Activated naive CD8-positive, alpha-beta T cell treated with anti-CD3 and anti-CD28 coated beads for 36 hours (primary cell): ENCODE measurements around the gene TCEAL6. TPM values are rescaled to one million over a fixed set of nuclear protein-coding genes. Genes with fewer than 3 reads are reported as not detected.
"Not testable (repeated sequence)": the region's sequence is repeated elsewhere in the genome, so short reads cannot be mapped to it uniquely, and the experiment has no call there.

ENCODE experiments used
- DNase-seq: peaks from one replicate; pipeline ENCODE4 v3.0.0; 2021
- H3K27ac Mint-ChIP-seq: one replicate; pipeline ENCODE4 v1.8.0; 2022; ENCODE audit warnings: mild to moderate bottlenecking, moderate library complexity, mixed read lengths
- H3K27me3 Mint-ChIP-seq: one replicate; pipeline ENCODE4 v1.8.0; 2022; ENCODE audit warnings: mild to moderate bottlenecking, mixed read lengths
- H3K36me3 Mint-ChIP-seq: one replicate; pipeline ENCODE4 v1.8.0; 2021; ENCODE audit warnings: mild to moderate bottlenecking, mixed read lengths
- H3K4me1 Mint-ChIP-seq: one replicate; pipeline ENCODE4 v1.8.0; 2021; ENCODE audit warnings: mixed read lengths
- H3K4me3 Mint-ChIP-seq: one replicate; pipeline ENCODE4 v1.8.0; 2022; ENCODE audit warnings: mild to moderate bottlenecking, moderate library complexity, mixed read lengths
- H3K9me3 Mint-ChIP-seq: one replicate; pipeline ENCODE4 v1.8.0; 2022; ENCODE audit warnings: mixed read lengths
- total RNA-seq, 2 experiments: library from RNA; stranded (reverse); gene quantifications; one replicate each; pipeline ENCODE4 v1.2.3, GENCODE V29; 2021

The TCEAL6 gene
- total RNA-seq, result not detected

DNA sequence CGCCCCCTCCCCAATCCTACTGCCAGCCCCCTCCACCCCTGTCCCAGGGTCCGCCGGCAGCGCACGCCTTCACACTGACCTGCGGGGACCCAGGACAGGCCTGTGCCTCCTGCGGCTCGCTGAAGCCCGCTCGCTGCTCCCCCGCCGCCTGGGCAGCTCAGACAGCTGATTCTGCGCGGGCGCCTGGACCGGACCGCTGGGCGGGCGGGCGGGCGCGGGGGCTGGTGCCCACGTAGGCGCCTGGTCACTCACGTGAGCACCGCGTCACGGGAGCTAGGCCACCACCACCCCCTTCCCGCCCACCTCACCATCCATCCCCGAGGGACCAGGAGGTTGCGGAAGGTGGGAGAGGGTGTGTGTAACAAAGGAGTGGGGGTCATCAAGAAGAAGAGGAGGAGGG is at the start of gene TCEAL6:
TSS of gene TCEAL6 (minus strand) at position 208 of the 400 bp plus-strand sequence.
- H3K9me3 Mint-ChIP-seq, DNase-seq, H3K27ac Mint-ChIP-seq, H3K4me3 Mint-ChIP-seq, H3K4me1 Mint-ChIP-seq, H3K36me3 Mint-ChIP-seq: not testable (repeated sequence)
- peaks cover 20% of the 10 kb centered on the region for H3K27me3 Mint-ChIP-seq

GRCh38 chrX:102185967-102186720 is 43.9 kb upstream of the TCEAL6 start:
- H3K4me1 Mint-ChIP-seq, result no peaks in the 10 kb centered on the region
- no peak for DNase-seq
- no peaks in the 10 kb centered on the region for H3K36me3 Mint-ChIP-seq
- H3K27ac Mint-ChIP-seq, result no peak overlapping the region
- H3K4me3 Mint-ChIP-seq, result no peak overlapping the region
- H3K27me3 Mint-ChIP-seq, result no peaks in the 10 kb centered on the region
- peaks cover 5% of the 10 kb centered on the region for H3K9me3 Mint-ChIP-seq

DNA sequence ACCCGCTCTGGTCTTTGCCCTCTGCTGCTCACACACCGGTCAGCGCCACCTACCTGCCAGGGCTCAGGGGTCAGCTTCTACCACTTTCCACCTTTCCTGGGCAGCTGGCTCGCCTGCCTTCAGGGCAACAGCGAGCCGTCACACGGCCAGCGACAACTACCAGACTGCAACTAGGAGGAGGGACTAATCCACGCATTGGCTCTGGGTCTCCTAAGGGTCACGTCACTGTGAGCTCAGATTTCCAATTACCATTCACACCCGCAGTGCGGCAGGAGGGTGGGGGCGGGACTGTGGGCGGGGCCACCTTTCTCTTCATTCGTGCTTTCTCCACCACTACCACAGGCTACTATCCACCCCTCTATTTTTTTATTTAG is 13.5 kb upstream of the TCEAL6 start, which contains the start of gene BEX5:
TSS of gene BEX5 (minus strand) at position 172 of the 374 bp plus-strand sequence. CDS start 1,712 bp downstream, outside the sequence.
- peaks cover 13% of the 10 kb centered on the region for H3K27me3 Mint-ChIP-seq
- peak within 1 kb of the TSS; percentile 82 for H3K27ac Mint-ChIP-seq

DNA sequence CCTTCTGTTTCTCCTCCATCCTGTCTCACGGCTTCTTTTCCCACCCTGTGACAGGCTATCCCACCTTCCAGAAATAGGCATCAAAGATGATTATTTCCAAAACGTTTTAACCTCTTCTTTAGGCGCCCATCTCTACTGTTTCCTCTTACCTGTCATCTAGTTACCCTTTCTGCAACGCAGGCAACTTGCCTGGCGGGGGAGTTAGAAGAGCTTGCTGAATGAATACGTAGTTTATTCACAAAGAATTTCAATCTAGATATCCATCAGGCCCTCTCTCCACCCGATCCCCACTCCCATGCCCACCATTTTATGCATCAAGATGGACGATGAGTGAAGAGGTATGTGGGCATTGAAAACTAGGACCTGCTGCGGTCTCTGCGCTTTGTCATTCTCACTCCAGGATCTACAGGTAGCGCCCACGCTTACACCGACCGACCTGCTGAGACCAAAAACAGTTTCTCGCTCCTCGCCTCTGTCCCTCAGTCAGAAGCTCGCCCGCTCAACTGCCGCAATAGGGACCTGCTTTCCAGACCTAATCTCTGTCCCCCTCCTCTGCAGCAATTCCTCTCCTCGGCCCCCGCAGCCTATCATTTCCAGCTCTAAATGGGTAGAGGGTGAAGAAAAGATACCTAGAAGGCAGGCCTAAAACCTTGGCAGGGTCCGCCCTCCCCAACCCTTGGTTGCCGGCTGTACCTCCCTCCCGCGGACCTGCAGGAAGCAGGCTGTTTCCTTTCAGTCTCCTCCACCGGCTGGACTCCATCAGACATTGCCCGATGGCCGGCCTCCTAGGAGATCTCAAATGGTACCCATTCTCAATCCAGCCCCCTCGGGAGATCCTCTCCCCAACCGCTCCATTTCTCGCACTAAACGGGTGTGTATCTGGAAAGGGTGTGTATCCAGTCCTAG is 12.9 kb upstream of the TCEAL6 start:
- peak; percentile 21 for DNase-seq
- no peaks in the 10 kb centered on the region for H3K36me3 Mint-ChIP-seq
- peaks cover 13% of the 10 kb centered on the region for H3K27me3 Mint-ChIP-seq
- peaks cover 9% of the 10 kb centered on the region for H3K4me1 Mint-ChIP-seq
- H3K4me3 Mint-ChIP-seq, result peak overlapping the region; percentile 95
- H3K27ac Mint-ChIP-seq, result peak overlapping the region; percentile 82
- no peaks in the 10 kb centered on the region for H3K9me3 Mint-ChIP-seq

More for the DNA sequence above, 13.5 kb upstream of the TCEAL6 start, which contains the start of gene BEX5:
- Mint-ChIP-seq H3K9me3 (no peaks in the 10 kb centered on the region), H3K36me3 (no peaks in the 10 kb centered on the region), H3K4me1 (peaks cover 9% of the 10 kb centered on the region), H3K4me3 (peak within 1 kb of the TSS; percentile 95)
- DNase-seq, result peak; percentile 43

DNA sequence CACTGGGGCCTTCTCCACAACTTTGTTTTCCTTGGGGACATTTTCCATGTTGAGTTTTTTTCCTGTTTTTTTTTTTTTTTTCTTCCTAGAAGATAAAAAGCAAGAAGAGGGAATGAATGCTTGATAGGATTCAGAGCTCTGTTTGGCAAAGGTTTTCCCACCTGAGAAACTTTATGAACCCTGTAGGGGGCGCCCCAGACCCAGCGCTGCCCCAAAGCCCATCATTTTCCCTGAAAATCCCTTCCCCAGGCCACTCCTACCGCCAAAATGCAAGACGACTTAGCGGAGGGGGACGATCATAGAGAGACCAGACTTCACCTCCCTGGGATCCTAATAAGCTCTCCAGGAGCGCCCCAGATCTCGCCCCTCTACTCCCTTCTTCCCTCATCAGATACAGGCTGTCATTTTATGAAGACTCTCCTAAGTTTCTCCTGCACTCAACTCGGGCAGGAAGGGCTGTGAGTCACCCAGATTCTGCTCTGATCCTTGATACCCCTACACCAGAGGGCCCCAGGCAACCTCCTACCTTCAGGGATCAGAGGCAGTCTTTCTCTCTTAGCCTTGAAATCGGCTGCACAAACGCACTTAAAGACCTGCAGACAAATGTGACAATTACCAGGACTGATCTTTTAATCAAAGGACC is 12.1 kb upstream of the TCEAL6 start:
- Mint-ChIP-seq H3K36me3 (no peaks in the 10 kb centered on the region), H3K4me1 (peaks cover 9% of the 10 kb centered on the region), H3K4me3 (peak overlapping the region; percentile 95), H3K9me3 (no peaks in the 10 kb centered on the region), H3K27ac (peak overlapping the region; percentile 62), H3K27me3 (peaks cover 13% of the 10 kb centered on the region)
- no peak for DNase-seq

- H3K4me3 Mint-ChIP-seq, DNase-seq, H3K9me3 Mint-ChIP-seq, H3K36me3 Mint-ChIP-seq, H3K4me1 Mint-ChIP-seq, H3K27ac Mint-ChIP-seq: not testable (repeated sequence)
- H3K27me3 Mint-ChIP-seq, result peaks cover 20% of the 10 kb centered on the region
Measured at GRCh38 chrX:102141631-102142030, 650 bp downstream of the TCEAL6 start.

GRCh38 chrX:102140876-102141275 is 1.4 kb downstream of the TCEAL6 start:
- not testable (repeated sequence) for H3K27ac Mint-ChIP-seq, H3K9me3 Mint-ChIP-seq, DNase-seq, H3K4me3 Mint-ChIP-seq, H3K4me1 Mint-ChIP-seq, H3K36me3 Mint-ChIP-seq
- peaks cover 20% of the 10 kb centered on the region for H3K27me3 Mint-ChIP-seq

GRCh38 chrX:102138064-102138463 is 4.2 kb downstream of the TCEAL6 start:
- no peaks in the 10 kb centered on the region for H3K4me1 Mint-ChIP-seq
- H3K4me3 Mint-ChIP-seq, result no peak overlapping the region
- H3K9me3 Mint-ChIP-seq, result no peaks in the 10 kb centered on the region
- no peaks in the 10 kb centered on the region for H3K36me3 Mint-ChIP-seq
- H3K27ac Mint-ChIP-seq, result no peak overlapping the region
- DNase-seq, result no peak
- peaks cover 19% of the 10 kb centered on the region for H3K27me3 Mint-ChIP-seq

DNA sequence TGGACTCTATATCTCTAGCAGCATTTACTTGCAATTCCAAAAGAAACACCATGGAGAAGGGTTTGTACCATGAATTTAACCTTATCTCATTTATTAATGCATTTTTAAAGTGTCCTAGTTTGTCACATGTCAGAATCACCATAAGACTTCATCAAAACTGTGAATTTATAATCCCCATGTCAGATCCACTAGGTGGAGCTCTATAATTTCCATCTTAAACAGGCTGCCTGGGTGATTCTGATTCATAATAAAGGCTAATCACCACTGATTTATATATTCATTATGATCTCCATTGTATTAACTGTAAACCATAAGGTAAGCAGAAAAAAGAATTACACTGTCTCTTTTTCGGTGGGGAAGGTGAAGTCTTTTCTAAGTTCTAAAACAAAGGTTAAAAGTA is 12.8 kb downstream of the TCEAL6 start:
- DNase-seq, result no peak
- H3K9me3 Mint-ChIP-seq, result no peaks in the 10 kb centered on the region
- no peak overlapping the region for H3K4me3 Mint-ChIP-seq
- H3K36me3 Mint-ChIP-seq, result no peaks in the 10 kb centered on the region
- H3K27me3 Mint-ChIP-seq, result peaks cover 34% of the 10 kb centered on the region
- no peak overlapping the region for H3K27ac Mint-ChIP-seq
- H3K4me1 Mint-ChIP-seq, result peaks cover 2% of the 10 kb centered on the region

- Mint-ChIP-seq H3K4me1 (peaks cover 2% of the 10 kb centered on the region), H3K4me3 (no peak overlapping the region), H3K27me3 (peaks cover 34% of the 10 kb centered on the region), H3K36me3 (no peaks in the 10 kb centered on the region), H3K9me3 (no peaks in the 10 kb centered on the region), H3K27ac (no peak overlapping the region)
- no peak for DNase-seq
Measured at GRCh38 chrX:102126863-102127262, 15.4 kb downstream of the TCEAL6 start.

- not testable (repeated sequence) for H3K27ac Mint-ChIP-seq, DNase-seq, H3K4me1 Mint-ChIP-seq, H3K36me3 Mint-ChIP-seq, H3K9me3 Mint-ChIP-seq
- Mint-ChIP-seq H3K4me3 (peak overlapping the region; percentile 45), H3K27me3 (peaks cover 34% of the 10 kb centered on the region)
Measured at GRCh38 chrX:102126080-102126818, 16.0 kb downstream of the TCEAL6 start.

DNA sequence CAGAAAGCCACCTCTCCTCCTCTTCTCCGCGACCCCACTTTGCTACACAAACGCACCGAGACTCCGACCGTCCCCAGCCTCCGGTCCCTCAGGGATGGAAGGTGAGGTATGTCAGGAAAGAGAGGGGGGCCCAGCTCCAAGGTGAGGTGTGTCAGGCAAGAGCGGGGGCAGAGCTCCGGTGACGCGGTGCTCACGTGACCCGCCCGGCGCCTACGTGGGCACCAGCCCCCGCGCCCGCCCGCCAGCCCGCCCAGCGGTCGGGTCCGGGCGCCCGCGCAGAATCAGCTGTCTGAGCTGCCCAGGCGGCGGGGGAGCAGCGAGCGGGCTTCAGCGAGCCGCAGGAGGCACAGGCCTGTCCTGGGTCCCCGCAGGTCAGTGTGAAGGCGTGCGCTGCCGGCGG is 16.8 kb downstream of the TCEAL6 start, which contains the start of gene TCEAL2:
TSS of gene TCEAL2 (plus strand) at position 244 of the 400 bp plus-strand sequence. CDS start 1,152 bp downstream, outside the sequence.
- H3K36me3 Mint-ChIP-seq, H3K27ac Mint-ChIP-seq, H3K9me3 Mint-ChIP-seq, H3K4me1 Mint-ChIP-seq: not testable (repeated sequence)
- H3K4me3 Mint-ChIP-seq, result peak within 1 kb of the TSS; percentile 61
- H3K27me3 Mint-ChIP-seq, result peaks cover 30% of the 10 kb centered on the region
- DNase-seq, result peak; percentile 10

DNA sequence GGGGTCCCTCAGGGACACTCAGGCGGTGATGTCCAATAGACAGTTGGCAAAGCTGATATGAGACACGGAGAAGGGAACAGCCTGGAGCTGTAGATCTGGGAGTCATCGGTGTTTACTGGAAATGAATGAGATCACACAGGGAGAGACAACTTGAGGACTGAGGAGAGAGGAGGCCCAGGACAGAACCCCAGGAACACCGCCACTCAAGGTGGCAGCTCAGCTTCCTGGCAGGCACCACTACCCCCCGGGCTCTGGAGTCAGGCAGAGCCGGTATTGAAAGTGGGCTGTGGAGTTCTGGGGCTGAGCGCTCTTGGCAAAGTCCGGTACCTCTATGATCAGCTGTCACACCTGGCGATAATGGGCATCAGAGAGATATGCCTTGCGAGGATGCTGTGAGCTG is 17.3 kb downstream of the TCEAL6 start:
- not testable (repeated sequence) for DNase-seq, H3K36me3 Mint-ChIP-seq, H3K4me1 Mint-ChIP-seq, H3K27ac Mint-ChIP-seq, H3K9me3 Mint-ChIP-seq
- peaks cover 30% of the 10 kb centered on the region for H3K27me3 Mint-ChIP-seq
- peak overlapping the region; percentile 57 for H3K4me3 Mint-ChIP-seq

GRCh38 chrX:102115748-102116147 is 26.5 kb downstream of the TCEAL6 start:
- no peak for DNase-seq
- Mint-ChIP-seq H3K27me3 (peaks cover 14% of the 10 kb centered on the region), H3K36me3 (no peaks in the 10 kb centered on the region), H3K4me3 (no peak overlapping the region), H3K27ac (no peak overlapping the region), H3K4me1 (no peaks in the 10 kb centered on the region), H3K9me3 (peaks cover 3% of the 10 kb centered on the region)
